Peyer's patch (tissue), 4 donors: ENCODE results near the gene SPAG16. TPM values are rescaled to one million over a fixed set of nuclear protein-coding genes. Genes with fewer than 3 reads are reported as not detected.

Experiments
- DNase-seq, 3 donors: peaks; one replicate each; pipeline ENCODE4 v3.0.0-alpha.2; 2017 to 2019
- H3K27ac ChIP-seq, 4 donors: fragments of 200-600 bp; sonication (generic); one replicate each; pipeline ENCODE4 v1.5.1; 2016 to 2019
- H3K27me3 ChIP-seq, 2 donors: fragments of 200-600 bp; sonication (generic); one replicate each; pipeline ENCODE4 v1.5.1; 2019
- H3K36me3 ChIP-seq, 3 donors: fragments of 200-600 bp; sonication (generic); one replicate each; pipeline ENCODE4 v1.5.1; 2016 to 2019
- H3K4me1 ChIP-seq, 4 donors: fragments of 200-600 bp; sonication (generic); one replicate each; pipeline ENCODE4 v1.5.1; 2016 to 2019
- H3K4me3 ChIP-seq, 4 donors: fragments of 200-600 bp; sonication (generic); 1 replicate in 3 of 4; 2 replicates in 1 of 4; pipeline ENCODE4 v1.5.1; 2016 to 2019; ENCODE audit warnings: mild to moderate bottlenecking in 1 of 4
- H3K9me3 ChIP-seq, 4 donors: fragments of 200-600 bp; sonication (generic); one replicate each; pipeline ENCODE4 v1.5.1; 2016 to 2019; ENCODE audit warnings: mild to moderate bottlenecking in 1 of 4
- CTCF ChIP-seq, 6 experiments: fragments of 450-650 bp in 4 of 6; fragments of 200-600 bp in 2 of 6; sonication (generic) in 1 of 6; IDR thresholded peaks; one replicate each; pipeline ENCODE4 v1.5.1; 2017 to 2019; ENCODE audit warnings: antibody characterized with exemption in 6 of 6, mild to moderate bottlenecking in 3 of 6, moderate library complexity in 1 of 6
- POLR2A ChIP-seq, 2 donors: fragments of 450-650 bp; IDR thresholded peaks; one replicate each; pipeline ENCODE4 v1.5.1; 2017; ENCODE audit warnings: antibody characterized with exemption in 2 of 2, mild to moderate bottlenecking in 2 of 2, moderate library complexity in 2 of 2
- total RNA-seq, 4 donors: library from RNA; depleted of rRNA; stranded (reverse); fragments of >200 nt; gene quantifications; one replicate each; pipeline ENCODE4 v1.1.0, GENCODE V29; 2016

SPAG16 gene
- total RNA-seq, 4 donors from 2014 or later: 5.5 to 43.7 (median 10.0) TPM

- Histone ChIP-seq H3K27me3 (no peaks in the 10 kb centered on the region), H3K4me1 (no peaks in the 10 kb centered on the region), H3K27ac (no peak overlapping the region), H3K4me3 (no peak overlapping the region), H3K36me3 (peaks cover 0 to 20% (median 0%) of the 10 kb centered on the region in 3 donors), H3K9me3 (peaks cover 0 to 19% (median 0%) of the 10 kb centered on the region in 4 donors)
- no peak for DNase-seq
- TF ChIP-seq POLR2A (IDR thresholded peaks at IDR 0.05): no peak
- TF ChIP-seq CTCF (IDR thresholded peaks at IDR 0.05): no peak
Observed at GRCh38 chr2:213306316-213306942, 22.2 kb downstream of the SPAG16 start.

- Histone ChIP-seq H3K9me3 (no peaks in the 10 kb centered on the region), H3K27me3 (no peaks in the 10 kb centered on the region), H3K4me1 (no peaks in the 10 kb centered on the region), H3K4me3 (no peak overlapping the region), H3K36me3 (no peaks in the 10 kb centered on the region), H3K27ac (no peak overlapping the region)
- no peak for TF ChIP-seq POLR2A (IDR thresholded peaks at IDR 0.05)
- TF ChIP-seq CTCF (IDR thresholded peaks at IDR 0.05): no peak
- DNase-seq: no peak
Observed at GRCh38 chr2:213315168-213315876, 31.1 kb downstream of the SPAG16 start.

- H3K27ac ChIP-seq: no peak overlapping the region
- no peak for DNase-seq
- no peak overlapping the region for H3K4me3 ChIP-seq
- no peak for TF ChIP-seq POLR2A (IDR thresholded peaks at IDR 0.05)
- no peak for TF ChIP-seq CTCF (IDR thresholded peaks at IDR 0.05)
- no peaks in the 10 kb centered on the region for H3K4me1 ChIP-seq
- no peaks in the 10 kb centered on the region for H3K27me3 ChIP-seq
- no peaks in the 10 kb centered on the region for H3K36me3 ChIP-seq
- H3K9me3 ChIP-seq: no peaks in the 10 kb centered on the region
Observed at GRCh38 chr2:213316001-213316735, 31.9 kb downstream of the SPAG16 start.

GRCh38 chr2:213317929-213318328, 33.7 kb downstream of the SPAG16 start:
- DNase-seq: no peak

GRCh38 chr2:213320604-213321003, 36.3 kb downstream of the SPAG16 start:
- TF ChIP-seq POLR2A (IDR thresholded peaks at IDR 0.05): no peak
- no peak for TF ChIP-seq CTCF (IDR thresholded peaks at IDR 0.05)
- no peaks in the 10 kb centered on the region for H3K36me3 ChIP-seq
- no peak for DNase-seq

More at GRCh38 chr2:213317929-213318328, 33.7 kb downstream of the SPAG16 start:
- H3K4me3 ChIP-seq: no peak overlapping the region
- H3K27me3 ChIP-seq: no peaks in the 10 kb centered on the region
- no peak for TF ChIP-seq POLR2A (IDR thresholded peaks at IDR 0.05)
- no peak for TF ChIP-seq CTCF (IDR thresholded peaks at IDR 0.05)
- no peaks in the 10 kb centered on the region for H3K36me3 ChIP-seq
- H3K27ac ChIP-seq: no peak overlapping the region
- H3K4me1 ChIP-seq: no peaks in the 10 kb centered on the region
- H3K9me3 ChIP-seq: no peaks in the 10 kb centered on the region

More at GRCh38 chr2:213320604-213321003, 36.3 kb downstream of the SPAG16 start:
- H3K9me3 ChIP-seq: no peaks in the 10 kb centered on the region
- H3K4me1 ChIP-seq: no peaks in the 10 kb centered on the region
- no peak overlapping the region for H3K27ac ChIP-seq
- no peaks in the 10 kb centered on the region for H3K27me3 ChIP-seq
- no peak overlapping the region for H3K4me3 ChIP-seq
